Suprapubic skin (tissue), 4 donors: Measurements from ENCODE around the gene CYP3A7. TPM values are rescaled to one million over a fixed set of nuclear protein-coding genes. Genes with fewer than 3 reads are reported as not detected.
"Not testable (repeated sequence)": the region's sequence is repeated elsewhere in the genome, so short reads cannot be mapped to it uniquely, and the experiment has no call there.

ENCODE experiments used
- DNase-seq, 2 donors: peaks; one replicate each; pipeline ENCODE4 v3.0.0-alpha.2; 2019; ENCODE audit warnings: low spot score in 2 of 2
- H3K27ac ChIP-seq: fragments of 200-600 bp; sonication (generic); one replicate; pipeline ENCODE4 v1.5.1; 2019
- H3K27me3 ChIP-seq: fragments of 200-600 bp; sonication (generic); one replicate; pipeline ENCODE4 v1.5.1; 2019
- H3K36me3 ChIP-seq: fragments of 200-600 bp; sonication (generic); one replicate; pipeline ENCODE4 v1.5.1; 2019
- H3K4me1 ChIP-seq: fragments of 200-600 bp; sonication (generic); one replicate; pipeline ENCODE4 v1.5.1; 2019
- H3K4me3 ChIP-seq: fragments of 200-600 bp; sonication (generic); one replicate; pipeline ENCODE4 v1.5.1; 2019; ENCODE audit warnings: mild to moderate bottlenecking
- H3K9me3 ChIP-seq: fragments of 200-600 bp; sonication (generic); one replicate; pipeline ENCODE4 v1.5.1; 2019
- EP300 ChIP-seq: sonication (generic); formaldehyde crosslinking; IDR thresholded peaks from one replicate; pipeline ENCODE4 v1.6.1; 2017; ENCODE audit warnings: antibody characterized with exemption
- POLR2A ChIP-seq, 2 donors: fragments of 450-650 bp; IDR thresholded peaks; one replicate each; pipeline ENCODE4 v1.6.1; 2017; ENCODE audit warnings: antibody characterized with exemption in 2 of 2, mild to moderate bottlenecking in 2 of 2, moderate library complexity in 2 of 2
- POLR2AphosphoS5 ChIP-seq, 3 donors: sonication (generic); formaldehyde crosslinking; IDR thresholded peaks; one replicate each; pipeline ENCODE4 v1.6.1; 2017; ENCODE audit warnings: antibody characterized with exemption in 3 of 3
- WGBS: methylation state at CpG from one replicate; pipeline ENCODE4 v1.1.5; 2018; 5-methylcytosine and 5-hydroxymethylcytosine counted together
- total RNA-seq, 4 donors: library from RNA; depleted of rRNA; stranded (reverse); fragments of >200 nt; gene quantifications; one replicate each; pipeline ENCODE4 v1.1.0, GENCODE V29; 2016
- TF ChIP-seq, protein P1 (sequence below), 2 donors: fragments of 200-600 bp in 1 of 2; fragments of 450-650 bp in 1 of 2; sonication (generic) in 1 of 2; IDR thresholded peaks; one replicate each; pipeline ENCODE4 v1.5.1; 2016 to 2019; ENCODE audit warnings: antibody characterized with exemption in 2 of 2, mild to moderate bottlenecking in 1 of 2, moderate library complexity in 1 of 2

Gene CYP3A7
- total RNA-seq, 4 donors from 2014 or later, result 0.49 TPM; not detected in 3

DNA sequence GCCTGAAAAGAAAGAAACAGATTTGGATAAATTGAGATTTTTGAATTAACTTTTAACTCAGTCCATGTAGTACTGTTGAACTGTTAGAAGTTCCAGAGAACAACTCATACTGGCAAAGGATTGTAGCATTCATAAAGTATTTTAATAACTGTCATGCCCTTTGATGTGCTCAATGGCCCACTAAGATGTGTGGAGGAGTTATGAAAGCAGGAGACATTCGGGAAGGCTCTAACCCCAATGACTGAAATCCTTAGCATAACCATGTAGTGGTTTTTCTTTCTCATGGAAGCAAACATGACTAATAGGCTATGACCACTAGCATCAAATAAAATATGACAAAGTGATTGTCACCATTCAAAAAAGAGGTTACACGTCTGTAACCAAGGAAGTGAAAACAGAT, 25.7 kb downstream of the CYP3A7 start:
- H3K4me1 ChIP-seq, result no peaks in the 10 kb centered on the region
- no peak overlapping the region for H3K27ac ChIP-seq
- no peaks in the 10 kb centered on the region for H3K27me3 ChIP-seq
- TF ChIP-seq EP300 (no peak), POLR2A (IDR thresholded peaks at IDR 0.05) (no peak), POLR2AphosphoS5 (IDR thresholded peaks at IDR 0.05) (no peak)
- TF ChIP-seq, protein P1, sequence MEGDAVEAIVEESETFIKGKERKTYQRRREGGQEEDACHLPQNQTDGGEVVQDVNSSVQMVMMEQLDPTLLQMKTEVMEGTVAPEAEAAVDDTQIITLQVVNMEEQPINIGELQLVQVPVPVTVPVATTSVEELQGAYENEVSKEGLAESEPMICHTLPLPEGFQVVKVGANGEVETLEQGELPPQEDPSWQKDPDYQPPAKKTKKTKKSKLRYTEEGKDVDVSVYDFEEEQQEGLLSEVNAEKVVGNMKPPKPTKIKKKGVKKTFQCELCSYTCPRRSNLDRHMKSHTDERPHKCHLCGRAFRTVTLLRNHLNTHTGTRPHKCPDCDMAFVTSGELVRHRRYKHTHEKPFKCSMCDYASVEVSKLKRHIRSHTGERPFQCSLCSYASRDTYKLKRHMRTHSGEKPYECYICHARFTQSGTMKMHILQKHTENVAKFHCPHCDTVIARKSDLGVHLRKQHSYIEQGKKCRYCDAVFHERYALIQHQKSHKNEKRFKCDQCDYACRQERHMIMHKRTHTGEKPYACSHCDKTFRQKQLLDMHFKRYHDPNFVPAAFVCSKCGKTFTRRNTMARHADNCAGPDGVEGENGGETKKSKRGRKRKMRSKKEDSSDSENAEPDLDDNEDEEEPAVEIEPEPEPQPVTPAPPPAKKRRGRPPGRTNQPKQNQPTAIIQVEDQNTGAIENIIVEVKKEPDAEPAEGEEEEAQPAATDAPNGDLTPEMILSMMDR (IDR thresholded peaks at IDR 0.05), result no peak
- 89% methylated on average over 2 of the region's 2 CpGs for WGBS
- no peak for DNase-seq
- H3K9me3 ChIP-seq, result peaks cover 12% of the 10 kb centered on the region
- no peaks in the 10 kb centered on the region for H3K36me3 ChIP-seq
- no peak overlapping the region for H3K4me3 ChIP-seq

DNA sequence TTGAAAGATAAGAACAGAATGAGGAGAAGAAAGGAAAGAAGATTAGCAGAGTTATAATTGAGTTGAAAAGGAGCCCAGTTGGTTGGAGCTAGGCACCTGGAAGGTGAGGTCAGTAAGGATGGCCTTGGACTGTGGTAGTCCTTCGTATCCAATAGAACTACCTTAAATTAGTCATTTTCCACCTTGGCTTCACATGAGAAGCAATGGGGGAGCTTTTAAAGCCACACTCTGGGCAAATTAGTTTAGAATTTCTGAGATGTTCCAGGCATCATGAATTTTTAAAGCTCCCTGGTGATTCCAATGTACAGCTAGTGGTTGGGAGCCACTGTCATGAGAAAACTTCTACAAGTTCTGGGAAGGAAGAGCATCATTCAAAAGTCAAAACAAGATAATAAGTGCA, 27.9 kb downstream of the CYP3A7 start:
- 57% methylated on average over 1 of the region's 1 CpG for WGBS
- H3K27ac ChIP-seq, result no peak overlapping the region
- no peak overlapping the region for H3K4me3 ChIP-seq
- peaks cover 12% of the 10 kb centered on the region for H3K9me3 ChIP-seq
- H3K4me1 ChIP-seq, result no peaks in the 10 kb centered on the region
- no peaks in the 10 kb centered on the region for H3K36me3 ChIP-seq
- H3K27me3 ChIP-seq, result no peaks in the 10 kb centered on the region
- DNase-seq, result no peak
- TF ChIP-seq EP300 (no peak), POLR2AphosphoS5 (IDR thresholded peaks at IDR 0.05) (no peak)

DNA sequence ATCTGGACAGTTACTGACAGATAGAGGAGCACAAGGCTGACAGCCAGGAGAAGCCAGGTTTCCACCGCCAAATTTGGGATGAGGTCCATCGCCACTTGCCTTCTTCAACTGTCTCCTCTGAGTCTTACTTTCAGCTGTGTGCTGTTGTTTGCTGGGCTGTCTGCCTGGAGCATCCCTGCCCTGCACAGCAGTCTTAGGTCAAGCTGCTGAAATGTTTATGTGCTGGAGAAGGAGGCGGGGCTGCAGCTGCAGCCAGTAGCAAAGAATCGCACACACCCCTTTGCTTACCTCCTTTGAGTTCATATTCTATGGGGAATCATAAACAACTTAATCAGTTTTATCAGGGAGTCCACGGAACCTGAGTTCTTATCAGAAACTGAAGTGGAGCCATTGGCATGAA, 35.0 kb downstream of the CYP3A7 start:
- Histone ChIP-seq H3K36me3 (no peaks in the 10 kb centered on the region), H3K4me1 (peaks cover 10% of the 10 kb centered on the region), H3K4me3 (no peak overlapping the region), H3K27me3 (no peaks in the 10 kb centered on the region), H3K9me3 (no peaks in the 10 kb centered on the region), H3K27ac (no peak overlapping the region)
- WGBS, result 37% methylated on average over 5 of the region's 5 CpGs
- DNase-seq, result no peak
- TF ChIP-seq, protein P1 (IDR thresholded peaks at IDR 0.05), result no peak
- TF ChIP-seq POLR2AphosphoS5 (IDR thresholded peaks at IDR 0.05) (no peak), POLR2A (IDR thresholded peaks at IDR 0.05) (no peak), EP300 (no peak)

DNA sequence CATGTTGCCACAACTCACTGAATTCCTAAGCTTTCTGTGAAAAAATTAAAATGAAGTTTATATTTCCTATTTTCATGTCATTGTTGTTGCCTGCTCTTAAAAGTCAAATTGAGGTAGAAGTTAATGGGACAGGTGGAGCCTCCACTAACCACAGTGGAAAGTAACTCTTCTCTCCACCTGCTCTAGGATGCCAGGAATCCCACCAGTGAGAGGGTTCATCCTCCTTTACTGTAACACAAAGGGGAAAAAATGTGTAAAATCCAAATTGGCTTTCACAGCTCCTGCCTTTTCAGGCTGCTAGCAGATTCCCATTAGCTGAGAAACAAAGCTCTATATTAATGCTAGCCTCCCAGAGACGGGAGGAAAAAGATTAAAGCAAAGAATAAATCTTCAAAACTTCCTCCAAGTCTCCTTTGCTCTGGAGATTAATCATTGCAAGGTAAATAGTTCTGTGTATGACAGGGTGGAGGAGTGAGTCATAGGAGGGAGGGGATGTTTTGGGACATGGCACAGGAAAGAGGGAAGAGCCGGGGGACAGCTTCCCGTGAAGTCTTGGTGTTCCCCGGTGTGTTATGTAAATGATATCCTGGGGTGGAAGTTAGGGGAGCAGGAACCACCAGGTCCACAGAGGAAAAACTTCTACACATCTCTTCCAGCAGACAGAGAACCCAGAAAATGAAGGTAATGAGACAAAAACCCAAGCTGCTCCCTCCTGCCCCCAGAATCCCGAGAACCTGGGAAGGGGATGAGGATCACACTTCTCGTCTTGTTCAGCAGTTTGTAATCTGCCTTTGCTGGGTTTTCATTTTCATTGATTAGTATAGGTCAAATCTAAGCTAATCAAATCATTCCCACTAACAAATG, 35.9 kb downstream of the CYP3A7 start:
- not testable (repeated sequence) for DNase-seq, H3K9me3 ChIP-seq, H3K27me3 ChIP-seq, H3K36me3 ChIP-seq, H3K4me3 ChIP-seq
- Histone ChIP-seq H3K27ac (peak overlapping the region; percentile 41), H3K4me1 (peaks cover 10% of the 10 kb centered on the region)
- 17% methylated on average over 6 of the region's 6 CpGs for WGBS

DNA sequence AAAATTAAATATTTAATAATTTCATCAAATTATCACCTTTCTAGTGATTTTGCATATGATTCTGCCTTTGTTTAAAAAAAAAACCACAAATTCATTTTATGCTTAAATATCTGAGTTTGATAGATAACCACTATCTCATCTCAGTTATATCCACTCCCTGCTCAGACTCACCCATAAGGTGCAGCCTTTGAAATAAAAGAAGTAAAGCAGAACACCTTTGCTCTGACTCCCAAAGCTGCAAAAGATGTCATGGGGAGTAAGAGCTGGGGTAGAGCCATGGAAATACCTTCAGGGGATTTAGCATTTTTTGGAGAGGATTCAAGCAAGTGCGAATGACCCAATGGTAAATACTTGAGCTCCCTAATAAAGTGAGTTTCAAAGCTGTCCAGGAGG, 40.1 kb downstream of the CYP3A7 start:
- TF ChIP-seq, protein P1 (IDR thresholded peaks at IDR 0.05), result no peak
- TF ChIP-seq EP300 (no peak), POLR2AphosphoS5 (IDR thresholded peaks at IDR 0.05) (no peak), POLR2A (IDR thresholded peaks at IDR 0.05) (no peak)
- no peak overlapping the region for H3K4me3 ChIP-seq
- WGBS, result 92% methylated on average over 1 of the region's 1 CpG
- no peak overlapping the region for H3K27ac ChIP-seq
- peaks cover 10% of the 10 kb centered on the region for H3K4me1 ChIP-seq
- H3K36me3 ChIP-seq, result no peaks in the 10 kb centered on the region
- no peaks in the 10 kb centered on the region for H3K27me3 ChIP-seq
- H3K9me3 ChIP-seq, result no peaks in the 10 kb centered on the region
- no peak for DNase-seq

DNA sequence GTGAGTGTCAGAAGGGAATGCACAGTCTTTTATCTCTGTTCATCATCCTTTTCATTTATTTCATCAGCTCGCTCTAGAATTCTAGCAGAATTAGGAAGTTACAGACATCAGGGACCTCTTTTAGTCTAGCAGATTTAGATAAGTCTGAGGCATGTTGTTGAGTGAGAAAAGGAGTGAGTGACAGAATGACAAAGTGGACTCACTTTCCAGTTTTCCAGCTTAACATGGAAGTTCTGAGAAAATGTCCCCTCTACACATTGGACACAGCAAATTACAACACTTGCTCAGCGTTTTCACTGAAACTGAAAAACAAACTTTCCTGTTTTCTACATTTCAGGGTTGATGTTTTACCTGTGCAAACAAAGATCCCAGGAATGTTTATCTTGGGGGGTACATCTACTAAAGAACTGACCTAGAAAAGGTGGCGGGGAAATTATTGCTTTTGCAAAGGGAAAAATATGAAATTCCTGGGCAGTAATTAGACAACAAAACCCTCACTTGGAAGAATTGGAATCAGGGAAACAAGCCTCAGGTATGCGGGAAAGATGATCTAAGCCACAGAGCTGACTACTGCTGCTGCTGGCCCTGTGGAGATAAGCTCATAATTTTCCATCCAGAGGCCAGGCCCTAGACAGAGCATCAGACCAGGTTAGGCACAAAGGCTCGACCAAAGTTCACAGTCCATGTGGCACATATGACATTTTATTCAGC, 40.6 kb downstream of the CYP3A7 start:
- H3K36me3 ChIP-seq, result no peaks in the 10 kb centered on the region
- H3K27ac ChIP-seq, result no peak overlapping the region
- TF ChIP-seq, protein P1 (IDR thresholded peaks at IDR 0.05), result no peak
- no peak for TF ChIP-seq POLR2AphosphoS5 (IDR thresholded peaks at IDR 0.05)
- no peak for TF ChIP-seq POLR2A (IDR thresholded peaks at IDR 0.05)
- no peak for TF ChIP-seq EP300
- 88% methylated on average over 5 of the region's 5 CpGs for WGBS
- H3K4me1 ChIP-seq, result peaks cover 7% of the 10 kb centered on the region
- no peak overlapping the region for H3K4me3 ChIP-seq
- no peaks in the 10 kb centered on the region for H3K9me3 ChIP-seq
- no peak for DNase-seq
- no peaks in the 10 kb centered on the region for H3K27me3 ChIP-seq
